GM19372 (cell line): ENCODE measurements around the gene PPP6C.
"Not testable (repeated sequence)": the region's sequence is repeated elsewhere in the genome, so short reads cannot be mapped to it uniquely, and the experiment has no call there.

Source experiments
- ATAC-seq: cut with Tn5 transposase; IDR thresholded peaks from one replicate; pipeline ENCODE4 v1.9.1; 2021; ENCODE audit warnings: mild to moderate bottlenecking, low read depth, moderate library complexity; ENCODE audit not compliant: unreplicated experiment

PPP6C gene

GRCh38 chr9:125189361-125190289 lies at the start of gene PPP6C:
Gene PPP6C, minus strand, starts transcription at chr9:125189803. Its CDS starts 85 bp downstream, at chr9:125189718.
- peak; percentile 97 for ATAC-seq

GRCh38 chr9:125238915-125239446 lies 49.4 kb upstream of the PPP6C start:
- no peak for ATAC-seq

GRCh38 chr9:125238127-125238914 lies 48.7 kb upstream of the PPP6C start:
- ATAC-seq = no peak

GRCh38 chr9:125236520-125237159 lies 47.0 kb upstream of the PPP6C start:
- not testable (repeated sequence) for ATAC-seq

- no peak for ATAC-seq
These were observed 46.4 kb upstream of the PPP6C start for GRCh38 chr9:125235804-125236519.

GRCh38 chr9:125234099-125234498 lies 44.5 kb upstream of the PPP6C start:
- ATAC-seq = not testable (repeated sequence)

GRCh38 chr9:125233678-125234077 lies 44.1 kb upstream of the PPP6C start:
- ATAC-seq = no peak

- no peak for ATAC-seq
These were observed 38.2 kb upstream of the PPP6C start for GRCh38 chr9:125227761-125228160.

- not testable (repeated sequence) for ATAC-seq
These were observed 35.3 kb upstream of the PPP6C start for GRCh38 chr9:125224858-125225257.

- ATAC-seq = no peak
These were observed 29.0 kb upstream of the PPP6C start for GRCh38 chr9:125218621-125219020.

GRCh38 chr9:125214186-125214585 lies 24.6 kb upstream of the PPP6C start:
- no peak for ATAC-seq

GRCh38 chr9:125204477-125204876 lies 14.9 kb upstream of the PPP6C start:
- no peak for ATAC-seq

- ATAC-seq = no peak
These were observed 13.4 kb upstream of the PPP6C start for GRCh38 chr9:125202846-125203618.

GRCh38 chr9:125200216-125201047 lies 10.8 kb upstream of the PPP6C start, which contains the start of gene RABEPK:
Gene RABEPK, plus strand, starts transcription at chr9:125200542. Its CDS starts 2,472 bp downstream, at chr9:125203014.
- peak; percentile 96 for ATAC-seq

GRCh38 chr9:125195591-125195990 lies 6.0 kb upstream of the PPP6C start:
- ATAC-seq = not testable (repeated sequence)

GRCh38 chr9:125194466-125194865 lies 4.9 kb upstream of the PPP6C start:
- ATAC-seq = not testable (repeated sequence)

GRCh38 chr9:125190361-125190801 lies 778 bp upstream of the PPP6C start:
- ATAC-seq = no peak

- ATAC-seq = no peak
These were observed 617 bp downstream of the PPP6C start for GRCh38 chr9:125189011-125189360.
